Epithelial cell of esophagus (primary cell): ENCODE data around the gene PDE4B.

ENCODE experiments used
- DNase-seq: peaks from one replicate; pipeline ENCODE4 v3.0.0; 2010; ENCODE audit warnings: low read depth
- H3K4me3 ChIP-seq: 2 replicates; pipeline ENCODE4 v1.5.1; 2011; ENCODE audit warnings: mild to moderate bottlenecking, low read length, control low read depth
- CTCF ChIP-seq: IDR thresholded peaks from 2 replicates; pipeline ENCODE4 v1.5.1; 2011; ENCODE audit warnings: low read depth, mild to moderate bottlenecking, low read length, control low read depth, inconsistent platforms; ENCODE audit not compliant: insufficient read depth; ENCODE audit errors: missing control alignments

Gene PDE4B

GRCh38 chr1:66296370-66296769 is 503.7 kb downstream of the PDE4B start:
- no peak for TF ChIP-seq CTCF
- no peak for DNase-seq
- H3K4me3 ChIP-seq, result no peak overlapping the region

GRCh38 chr1:66296951-66297350 is 504.3 kb downstream of the PDE4B start:
- no peak for TF ChIP-seq CTCF
- H3K4me3 ChIP-seq, result no peak overlapping the region
- no peak for DNase-seq

- H3K4me3 ChIP-seq, result no peak overlapping the region
- peak; percentile 51 for DNase-seq
- no peak for TF ChIP-seq CTCF
Measured at GRCh38 chr1:66298464-66298863, 505.8 kb downstream of the PDE4B start.

- no peak for DNase-seq
Measured at GRCh38 chr1:66300280-66300971, 507.7 kb downstream of the PDE4B start.

GRCh38 chr1:66300972-66301451 is 508.3 kb downstream of the PDE4B start:
- DNase-seq, result no peak
- H3K4me3 ChIP-seq, result no peak overlapping the region
- TF ChIP-seq CTCF, result no peak

More at GRCh38 chr1:66300280-66300971, 507.7 kb downstream of the PDE4B start:
- no peak overlapping the region for H3K4me3 ChIP-seq
- TF ChIP-seq CTCF, result no peak

- no peak overlapping the region for H3K4me3 ChIP-seq
- TF ChIP-seq CTCF, result no peak
Measured at GRCh38 chr1:66302184-66302742, 509.6 kb downstream of the PDE4B start.

GRCh38 chr1:66302815-66303214 is 510.1 kb downstream of the PDE4B start:
- TF ChIP-seq CTCF, result no peak
- H3K4me3 ChIP-seq, result no peak overlapping the region
- DNase-seq, result no peak

More at GRCh38 chr1:66302184-66302742, 509.6 kb downstream of the PDE4B start:
- DNase-seq, result no peak
